ENCODE data around the gene RELCH.

The RELCH gene

GRCh38 chr18:62328586-62329525, 141.8 kb downstream of the RELCH start:
- Mint-ChIP-seq H3K9me3 (no peaks in the 10 kb centered on the region), H3K4me3 (no peak overlapping the region), H3K27ac (no peak overlapping the region), H3K36me3 (peaks cover 6% of the 10 kb centered on the region), H3K27me3 (peaks cover 42% of the 10 kb centered on the region), H3K4me1 (peaks cover 22% of the 10 kb centered on the region)
- DNase-seq (ENCODE audit: low spot score in 2 of 2) (no peak), ATAC-seq (ENCODE audit: low read depth) (no peak)

GRCh38 chr18:62329691-62330454, 142.8 kb downstream of the RELCH start:
- peaks cover 38% of the 10 kb centered on the region for H3K27me3 Mint-ChIP-seq
- H3K4me3 Mint-ChIP-seq = no peak overlapping the region
- no peak for ATAC-seq (ENCODE audit: low read depth)
- DNase-seq (ENCODE audit: low spot score in 2 of 2) = no peak
- peaks cover 13% of the 10 kb centered on the region for H3K4me1 Mint-ChIP-seq
- H3K9me3 Mint-ChIP-seq = no peaks in the 10 kb centered on the region
- H3K27ac Mint-ChIP-seq = no peak overlapping the region
- peaks cover 4% of the 10 kb centered on the region for H3K36me3 Mint-ChIP-seq

- no peaks in the 10 kb centered on the region for H3K9me3 Mint-ChIP-seq
- peaks cover 13% of the 10 kb centered on the region for H3K4me1 Mint-ChIP-seq
- H3K27ac Mint-ChIP-seq = no peak overlapping the region
- peaks cover 4% of the 10 kb centered on the region for H3K36me3 Mint-ChIP-seq
- ATAC-seq (ENCODE audit: low read depth) = no peak
- no peak overlapping the region for H3K4me3 Mint-ChIP-seq
- no peak for DNase-seq (ENCODE audit: low spot score in 2 of 2)
- H3K27me3 Mint-ChIP-seq = peaks cover 39% of the 10 kb centered on the region
Observed at GRCh38 chr18:62330650-62331049, 143.6 kb downstream of the RELCH start.

GRCh38 chr18:62331581-62332356, 144.7 kb downstream of the RELCH start:
- peaks cover 4% of the 10 kb centered on the region for H3K36me3 Mint-ChIP-seq
- no peak overlapping the region for H3K4me3 Mint-ChIP-seq
- no peak overlapping the region for H3K27ac Mint-ChIP-seq
- H3K27me3 Mint-ChIP-seq = peaks cover 39% of the 10 kb centered on the region
- H3K9me3 Mint-ChIP-seq = no peaks in the 10 kb centered on the region
- peaks cover 6% of the 10 kb centered on the region for H3K4me1 Mint-ChIP-seq
- ATAC-seq (ENCODE audit: low read depth) = no peak
- DNase-seq (ENCODE audit: low spot score in 2 of 2) = no peak

GRCh38 chr18:62332431-62332830, 145.4 kb downstream of the RELCH start:
- peaks cover 6% of the 10 kb centered on the region for H3K4me1 Mint-ChIP-seq

GRCh38 chr18:62332964-62333695, 146.1 kb downstream of the RELCH start:
- ATAC-seq (ENCODE audit: low read depth) (no peak), DNase-seq (ENCODE audit: low spot score in 2 of 2) (no peak)
- Mint-ChIP-seq H3K4me1 (peaks cover 4% of the 10 kb centered on the region), H3K27me3 (peaks cover 39% of the 10 kb centered on the region), H3K27ac (no peak overlapping the region), H3K9me3 (no peaks in the 10 kb centered on the region), H3K4me3 (no peak overlapping the region), H3K36me3 (peaks cover 2% of the 10 kb centered on the region)

More at GRCh38 chr18:62332431-62332830, 145.4 kb downstream of the RELCH start:
- Mint-ChIP-seq H3K9me3 (no peaks in the 10 kb centered on the region), H3K27ac (no peak overlapping the region), H3K27me3 (peaks cover 39% of the 10 kb centered on the region), H3K4me3 (no peak overlapping the region), H3K36me3 (peaks cover 4% of the 10 kb centered on the region)
- no peak for DNase-seq (ENCODE audit: low spot score in 2 of 2)
- no peak for ATAC-seq (ENCODE audit: low read depth)

- Mint-ChIP-seq H3K36me3 (peaks cover 2% of the 10 kb centered on the region), H3K4me1 (peaks cover 4% of the 10 kb centered on the region), H3K9me3 (no peaks in the 10 kb centered on the region), H3K27me3 (peaks cover 35% of the 10 kb centered on the region), H3K27ac (no peak overlapping the region), H3K4me3 (no peak overlapping the region)
- DNase-seq (ENCODE audit: low spot score in 2 of 2) = no peak
- no peak for ATAC-seq (ENCODE audit: low read depth)
Observed at GRCh38 chr18:62334120-62334519, 147.1 kb downstream of the RELCH start.

GRCh38 chr18:62335494-62335893, 148.4 kb downstream of the RELCH start:
- Mint-ChIP-seq H3K27me3 (peaks cover 31% of the 10 kb centered on the region), H3K36me3 (no peaks in the 10 kb centered on the region), H3K4me3 (no peak overlapping the region), H3K27ac (no peak overlapping the region), H3K9me3 (no peaks in the 10 kb centered on the region), H3K4me1 (peaks cover 4% of the 10 kb centered on the region)
- DNase-seq (ENCODE audit: low spot score in 2 of 2) = no peak
- ATAC-seq (ENCODE audit: low read depth) = no peak

- Mint-ChIP-seq H3K9me3 (no peaks in the 10 kb centered on the region), H3K27me3 (peaks cover 27% of the 10 kb centered on the region), H3K27ac (no peak overlapping the region), H3K4me3 (no peak overlapping the region), H3K36me3 (no peaks in the 10 kb centered on the region), H3K4me1 (peaks cover 3% of the 10 kb centered on the region)
- DNase-seq (ENCODE audit: low spot score in 2 of 2) (no peak), ATAC-seq (ENCODE audit: low read depth) (no peak)
Observed at GRCh38 chr18:62336618-62337017, 149.6 kb downstream of the RELCH start.

GRCh38 chr18:62337336-62337735, 150.3 kb downstream of the RELCH start:
- no peak overlapping the region for H3K4me3 Mint-ChIP-seq
- ATAC-seq (ENCODE audit: low read depth) = no peak
- H3K27me3 Mint-ChIP-seq = peaks cover 24% of the 10 kb centered on the region
- no peaks in the 10 kb centered on the region for H3K4me1 Mint-ChIP-seq
- DNase-seq (ENCODE audit: low spot score in 2 of 2) = no peak
- no peaks in the 10 kb centered on the region for H3K9me3 Mint-ChIP-seq
- H3K36me3 Mint-ChIP-seq = no peaks in the 10 kb centered on the region
- no peak overlapping the region for H3K27ac Mint-ChIP-seq

- no peaks in the 10 kb centered on the region for H3K4me1 Mint-ChIP-seq
- DNase-seq (ENCODE audit: low spot score in 2 of 2) (no peak), ATAC-seq (ENCODE audit: low read depth) (no peak)
- no peaks in the 10 kb centered on the region for H3K9me3 Mint-ChIP-seq
- no peak overlapping the region for H3K4me3 Mint-ChIP-seq
- H3K36me3 Mint-ChIP-seq = no peaks in the 10 kb centered on the region
- no peak overlapping the region for H3K27ac Mint-ChIP-seq
- H3K27me3 Mint-ChIP-seq = peaks cover 22% of the 10 kb centered on the region
Observed at GRCh38 chr18:62338446-62339105, 151.5 kb downstream of the RELCH start.

GRCh38 chr18:62339106-62339988, 152.3 kb downstream of the RELCH start:
- Mint-ChIP-seq H3K9me3 (no peaks in the 10 kb centered on the region), H3K27me3 (peaks cover 20% of the 10 kb centered on the region), H3K4me3 (no peak overlapping the region), H3K4me1 (no peaks in the 10 kb centered on the region), H3K36me3 (no peaks in the 10 kb centered on the region), H3K27ac (no peak overlapping the region)
- no peak for ATAC-seq (ENCODE audit: low read depth)
- no peak for DNase-seq (ENCODE audit: low spot score in 2 of 2)

Data from memory B cell (primary cell).